Astrocyte (in vitro differentiated cells and primary cell): ENCODE results near the gene PRTN3. TPM values are rescaled to one million over a fixed set of nuclear protein-coding genes. Genes with fewer than 3 reads are reported as not detected.
A peak's percentile ranks its signal among the peaks of the same experiment; 100 is the strongest.

Experiments used
- DNase-seq: peaks from one replicate; pipeline ENCODE4 v3.0.0-alpha.2; 2010; ENCODE audit warnings: low read depth
- FAIRE-seq: peaks from 2 replicates; lab custom pipeline; 2011; peaks lifted over from hg19 to GRCh38; lab: Jason Lieb, UNC
- H2AFZ ChIP-seq: 2 replicates; pipeline ENCODE4 v1.6.0; 2012; ENCODE audit warnings: low read depth, low read length, inconsistent platforms
- H3K27ac ChIP-seq: 2 replicates; pipeline ENCODE4 v1.5.1; 2011; ENCODE audit warnings: low read depth, low read length, inconsistent platforms
- H3K27me3 ChIP-seq: 2 replicates; pipeline ENCODE4 v1.6.0; 2011; ENCODE audit warnings: low read length, inconsistent platforms; ENCODE audit not compliant: insufficient read depth
- H3K36me3 ChIP-seq: 2 replicates; pipeline ENCODE4 v1.5.1; 2011; ENCODE audit warnings: low read length, inconsistent platforms; ENCODE audit not compliant: insufficient read depth
- H3K4me1 ChIP-seq: 2 replicates; pipeline ENCODE4 v1.5.1; 2011; ENCODE audit warnings: low read length, inconsistent platforms; ENCODE audit not compliant: insufficient read depth
- H3K4me2 ChIP-seq: 2 replicates; pipeline ENCODE4 v1.6.0; 2012; ENCODE audit warnings: low read length, inconsistent platforms
- H3K4me3 ChIP-seq: 2 replicates; pipeline ENCODE4 v1.5.1; 2011; ENCODE audit warnings: low read depth, mild to moderate bottlenecking, low read length, inconsistent platforms; ENCODE audit not compliant: insufficient read depth
- H3K79me2 ChIP-seq: 2 replicates; pipeline ENCODE4 v1.6.0; 2012; ENCODE audit warnings: mild to moderate bottlenecking, low read length, inconsistent platforms; ENCODE audit not compliant: insufficient read depth
- H3K9ac ChIP-seq: 2 replicates; pipeline ENCODE4 v1.6.0; 2012; ENCODE audit warnings: mild to moderate bottlenecking, low read length, inconsistent platforms
- H3K9me3 ChIP-seq: 2 replicates; pipeline ENCODE4 v1.5.1; 2012; ENCODE audit warnings: low read depth, mild to moderate bottlenecking, low read length, inconsistent platforms; ENCODE audit not compliant: insufficient read depth
- H4K20me1 ChIP-seq: 2 replicates; pipeline ENCODE4 v1.6.0; 2012; ENCODE audit warnings: low read length, inconsistent platforms; ENCODE audit not compliant: insufficient read depth
- H3K27ac Mint-ChIP-seq: one replicate; pipeline ENCODE4 v1.8.0; 2021; ENCODE audit warnings: mild to moderate bottlenecking, mixed read lengths; ENCODE audit not compliant: unreplicated experiment
- H3K27me3 Mint-ChIP-seq: one replicate; pipeline ENCODE4 v1.8.0; 2021; ENCODE audit warnings: low read depth, mixed read lengths; ENCODE audit not compliant: unreplicated experiment
- H3K36me3 Mint-ChIP-seq: one replicate; pipeline ENCODE4 v1.8.0; 2021; ENCODE audit warnings: low read depth, mixed read lengths; ENCODE audit not compliant: unreplicated experiment
- H3K4me1 Mint-ChIP-seq: one replicate; pipeline ENCODE4 v1.8.0; 2021; ENCODE audit warnings: low read depth, mixed read lengths; ENCODE audit not compliant: unreplicated experiment
- H3K4me3 Mint-ChIP-seq: one replicate; pipeline ENCODE4 v1.8.0; 2021; ENCODE audit warnings: mild to moderate bottlenecking, moderate library complexity, mixed read lengths; ENCODE audit not compliant: unreplicated experiment
- H3K9me3 Mint-ChIP-seq: one replicate; pipeline ENCODE4 v1.8.0; 2021; ENCODE audit warnings: mild to moderate bottlenecking, mixed read lengths; ENCODE audit not compliant: unreplicated experiment
- EZH2 ChIP-seq: IDR thresholded peaks from 2 replicates; pipeline ENCODE4 v1.6.1; 2012; ENCODE audit warnings: mild to moderate bottlenecking, low read length, inconsistent platforms; ENCODE audit not compliant: insufficient read depth
- total RNA-seq: library from RNA; stranded (reverse); gene quantifications from 2 replicates; pipeline ENCODE4 v1.2.1, GENCODE V29; 2021
- TF ChIP-seq, protein P1 (sequence below): IDR thresholded peaks from 2 replicates; pipeline ENCODE4 v1.5.1; 2011; ENCODE audit warnings: low read depth, mild to moderate bottlenecking, inconsistent platforms, low read length, moderate library complexity; ENCODE audit not compliant: insufficient read depth

Gene PRTN3
- total RNA-seq, 1 donor from 2014 or later, result not detected

DNA sequence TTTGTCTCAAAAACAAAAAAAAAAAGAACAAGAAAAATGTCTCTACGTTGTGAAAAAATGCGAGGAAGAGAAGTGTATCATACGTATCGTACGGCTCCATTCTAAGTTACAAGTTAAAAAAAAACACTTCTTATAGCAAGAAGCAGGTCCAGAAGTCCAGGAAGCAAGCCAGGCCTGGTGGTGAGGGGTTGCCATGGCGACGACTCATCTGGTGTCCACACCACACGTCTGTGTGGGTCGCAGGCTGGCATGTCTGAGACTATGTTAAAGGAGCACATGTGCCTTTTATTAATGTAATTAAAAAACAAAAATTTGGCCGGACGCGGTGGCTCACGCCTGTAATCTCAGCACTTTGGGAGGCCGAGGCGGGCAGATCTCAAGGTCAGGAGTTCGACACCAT lies 46.3 kb downstream of the PRTN3 start:
- Histone ChIP-seq H3K4me1 (no peaks in the 10 kb centered on the region), H2AFZ (no peak overlapping the region), H3K27me3 (no peaks in the 10 kb centered on the region), H3K9me3 (no peaks in the 10 kb centered on the region), H4K20me1 (peaks cover 7% of the 10 kb centered on the region), H3K36me3 (peaks cover 3% of the 10 kb centered on the region), H3K9ac (no peak overlapping the region), H3K79me2 (peaks cover 18% of the 10 kb centered on the region), H3K4me2 (no peak overlapping the region), H3K4me3 (no peak overlapping the region), H3K27ac (no peak overlapping the region)
- Mint-ChIP-seq H3K36me3 (peaks cover 8% of the 10 kb centered on the region), H3K9me3 (no peaks in the 10 kb centered on the region), H3K4me1 (no peaks in the 10 kb centered on the region), H3K27ac (no peak overlapping the region), H3K27me3 (no peaks in the 10 kb centered on the region), H3K4me3 (no peak overlapping the region)
- FAIRE-seq (no peak), DNase-seq (peak; percentile 64)
- TF ChIP-seq, protein P1, sequence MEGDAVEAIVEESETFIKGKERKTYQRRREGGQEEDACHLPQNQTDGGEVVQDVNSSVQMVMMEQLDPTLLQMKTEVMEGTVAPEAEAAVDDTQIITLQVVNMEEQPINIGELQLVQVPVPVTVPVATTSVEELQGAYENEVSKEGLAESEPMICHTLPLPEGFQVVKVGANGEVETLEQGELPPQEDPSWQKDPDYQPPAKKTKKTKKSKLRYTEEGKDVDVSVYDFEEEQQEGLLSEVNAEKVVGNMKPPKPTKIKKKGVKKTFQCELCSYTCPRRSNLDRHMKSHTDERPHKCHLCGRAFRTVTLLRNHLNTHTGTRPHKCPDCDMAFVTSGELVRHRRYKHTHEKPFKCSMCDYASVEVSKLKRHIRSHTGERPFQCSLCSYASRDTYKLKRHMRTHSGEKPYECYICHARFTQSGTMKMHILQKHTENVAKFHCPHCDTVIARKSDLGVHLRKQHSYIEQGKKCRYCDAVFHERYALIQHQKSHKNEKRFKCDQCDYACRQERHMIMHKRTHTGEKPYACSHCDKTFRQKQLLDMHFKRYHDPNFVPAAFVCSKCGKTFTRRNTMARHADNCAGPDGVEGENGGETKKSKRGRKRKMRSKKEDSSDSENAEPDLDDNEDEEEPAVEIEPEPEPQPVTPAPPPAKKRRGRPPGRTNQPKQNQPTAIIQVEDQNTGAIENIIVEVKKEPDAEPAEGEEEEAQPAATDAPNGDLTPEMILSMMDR, result no peak
- TF ChIP-seq EZH2, result no peak

DNA sequence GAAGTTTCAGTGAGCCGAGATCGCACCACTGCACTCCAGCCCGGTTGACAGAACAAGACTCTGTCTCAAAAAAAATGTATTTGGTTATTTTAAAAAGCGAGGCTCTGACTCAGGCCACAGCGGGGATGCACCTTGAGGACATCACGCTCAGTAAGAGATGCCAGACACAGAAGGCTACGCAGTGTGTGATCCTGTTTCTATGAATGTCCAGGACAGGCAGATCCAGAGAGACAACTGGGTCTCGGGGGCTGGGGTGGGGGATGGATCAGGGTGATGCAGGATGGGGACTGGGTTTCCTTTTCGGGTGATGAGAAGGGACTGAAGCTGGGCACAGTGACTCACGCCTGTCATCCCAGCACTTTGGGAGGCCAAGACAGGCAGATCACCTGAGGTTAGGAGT lies 46.8 kb downstream of the PRTN3 start:
- H3K9ac ChIP-seq, result no peak overlapping the region
- Mint-ChIP-seq H3K36me3 (peaks cover 7% of the 10 kb centered on the region), H3K9me3 (no peaks in the 10 kb centered on the region), H3K27ac (no peak overlapping the region), H3K4me3 (no peak overlapping the region), H3K27me3 (no peaks in the 10 kb centered on the region), H3K4me1 (no peaks in the 10 kb centered on the region)
- no peak overlapping the region for H3K27ac ChIP-seq
- peaks cover 2% of the 10 kb centered on the region for H4K20me1 ChIP-seq
- no peaks in the 10 kb centered on the region for H3K9me3 ChIP-seq
- H3K79me2 ChIP-seq, result peaks cover 23% of the 10 kb centered on the region
- TF ChIP-seq, protein P1, result no peak
- no peak for TF ChIP-seq EZH2
- no peaks in the 10 kb centered on the region for H3K4me1 ChIP-seq
- no peak for FAIRE-seq
- H3K4me3 ChIP-seq, result no peak overlapping the region
- H3K4me2 ChIP-seq, result no peak overlapping the region
- no peak for DNase-seq
- peaks cover 2% of the 10 kb centered on the region for H3K36me3 ChIP-seq
- no peaks in the 10 kb centered on the region for H3K27me3 ChIP-seq
- H2AFZ ChIP-seq, result no peak overlapping the region

DNA sequence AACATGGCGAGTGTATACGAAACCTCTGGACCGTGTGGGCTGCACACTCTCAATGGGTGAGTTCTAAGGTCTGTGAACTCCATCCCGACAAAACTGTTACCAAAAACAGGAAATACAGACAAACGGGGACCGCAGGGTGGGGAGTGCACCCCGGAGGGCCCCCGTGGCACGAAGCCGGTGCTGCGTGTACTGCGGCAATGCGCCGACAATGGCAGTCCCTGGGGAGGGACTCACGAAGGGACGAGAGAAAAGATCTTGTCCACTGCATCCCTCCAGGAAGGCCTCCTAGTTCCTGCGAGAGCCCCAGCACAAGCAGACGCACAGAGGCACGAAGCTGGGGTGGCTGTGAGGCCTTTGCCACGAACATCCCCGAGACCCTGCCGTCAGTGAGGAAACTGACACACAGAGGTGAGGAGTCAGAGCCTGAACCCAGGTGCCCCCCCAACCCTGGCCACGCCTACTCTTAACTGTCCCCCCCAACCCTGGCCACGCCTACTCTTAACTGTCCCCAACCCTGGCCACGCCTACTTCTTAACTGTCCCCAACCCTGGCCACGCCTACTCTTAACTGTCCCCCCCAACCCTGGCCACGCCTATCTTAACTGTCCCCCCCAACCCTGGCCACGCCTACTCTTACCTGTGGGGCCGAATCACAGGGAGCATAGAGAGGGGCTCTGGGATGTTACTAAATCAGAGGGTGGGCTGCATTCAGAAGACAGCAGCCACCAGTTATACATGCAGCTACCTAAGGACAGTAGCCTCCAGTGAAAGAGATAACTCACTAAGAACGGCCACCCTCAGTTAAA lies 48.0 kb downstream of the PRTN3 start:
- TF ChIP-seq, protein P1, result no peak
- TF ChIP-seq EZH2, result no peak
- H3K27me3 ChIP-seq, result no peaks in the 10 kb centered on the region
- H3K79me2 ChIP-seq, result peaks cover 23% of the 10 kb centered on the region
- no peak overlapping the region for H3K9ac ChIP-seq
- no peaks in the 10 kb centered on the region for H3K4me1 ChIP-seq
- H3K9me3 ChIP-seq, result no peaks in the 10 kb centered on the region
- Mint-ChIP-seq H3K36me3 (peaks cover 11% of the 10 kb centered on the region), H3K4me3 (no peak overlapping the region), H3K27me3 (no peaks in the 10 kb centered on the region), H3K27ac (no peak overlapping the region), H3K4me1 (no peaks in the 10 kb centered on the region), H3K9me3 (no peaks in the 10 kb centered on the region)
- no peak overlapping the region for H3K27ac ChIP-seq
- H3K4me2 ChIP-seq, result no peak overlapping the region
- no peaks in the 10 kb centered on the region for H3K36me3 ChIP-seq
- DNase-seq (no peak), FAIRE-seq (no peak)
- H4K20me1 ChIP-seq, result no peaks in the 10 kb centered on the region
- H2AFZ ChIP-seq, result no peak overlapping the region
- H3K4me3 ChIP-seq, result no peak overlapping the region
